HS-5 (cell line): ENCODE data around the gene SLC22A23.

ENCODE experiments used
- DNase-seq: peaks from one replicate; pipeline ENCODE4 v3.0.0-alpha.2; 2012; ENCODE audit warnings: low read depth

SLC22A23 gene

DNA sequence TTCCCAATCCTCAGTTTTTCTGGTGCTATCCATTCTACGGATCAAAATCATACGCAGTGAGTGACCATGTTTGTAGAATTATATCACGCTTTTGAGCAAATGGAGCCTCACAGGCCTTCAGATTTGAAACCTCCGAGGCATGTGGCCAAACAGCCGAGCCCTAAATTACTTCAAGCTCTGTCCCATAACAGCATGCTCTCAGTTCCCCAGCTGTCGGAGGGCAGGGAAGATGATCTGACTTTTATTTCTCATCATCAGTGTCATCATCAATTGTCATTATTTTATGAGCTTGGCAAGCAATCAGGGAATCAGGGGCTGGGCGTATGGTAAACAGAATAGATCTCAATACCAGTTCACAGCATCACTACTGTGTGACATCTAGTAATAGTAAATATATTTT lies 124.9 kb downstream of the SLC22A23 start:
- DNase-seq: no peak

DNA sequence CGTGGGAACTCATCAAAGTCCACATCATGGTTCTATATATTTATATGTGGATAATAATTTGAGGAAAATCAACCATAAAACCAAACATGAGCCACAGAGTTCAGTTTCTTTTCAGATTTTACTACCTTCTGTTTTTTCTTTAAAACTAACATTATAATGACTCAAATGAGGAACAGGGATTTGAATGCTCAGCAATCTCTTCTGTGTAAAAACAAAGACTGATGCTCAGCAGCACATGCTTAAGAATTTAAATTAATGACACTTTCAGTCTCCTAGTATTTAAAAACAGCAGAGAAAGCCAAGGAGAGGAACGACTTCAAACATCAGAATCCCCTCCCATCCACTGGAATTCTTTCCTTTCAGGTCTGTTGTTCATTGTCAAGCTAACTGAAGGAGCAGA lies 125.4 kb downstream of the SLC22A23 start:
- DNase-seq: no peak

GRCh38 chr6:3330199-3330598 lies 126.7 kb downstream of the SLC22A23 start:
- no peak for DNase-seq

GRCh38 chr6:3329393-3330051 lies 127.3 kb downstream of the SLC22A23 start:
- DNase-seq: no peak

- DNase-seq: no peak
These were observed 128.1 kb downstream of the SLC22A23 start for GRCh38 chr6:3328796-3329195.

GRCh38 chr6:3328145-3328544 lies 128.7 kb downstream of the SLC22A23 start:
- DNase-seq: no peak

DNA sequence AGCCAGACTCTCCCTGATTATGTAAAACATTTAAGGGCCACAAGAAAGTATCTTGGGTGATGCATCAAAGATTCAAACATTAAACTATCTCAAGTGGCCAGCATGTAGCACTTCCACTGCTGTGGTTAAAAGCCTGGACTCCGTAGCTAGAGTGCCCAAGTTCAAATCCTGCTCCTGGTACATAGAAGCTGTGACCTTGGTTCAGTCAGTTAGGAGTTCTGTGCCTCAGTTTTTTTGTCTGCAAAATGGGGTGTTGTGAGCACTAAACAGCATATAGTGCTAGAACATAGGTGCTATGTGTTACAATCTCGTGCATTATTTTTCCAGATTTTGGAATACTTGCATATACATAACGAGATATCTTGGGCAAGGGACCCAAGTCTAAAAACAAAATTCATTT lies 129.4 kb downstream of the SLC22A23 start:
- DNase-seq: no peak

- no peak for DNase-seq
These were observed 129.9 kb downstream of the SLC22A23 start for GRCh38 chr6:3326981-3327380.

DNA sequence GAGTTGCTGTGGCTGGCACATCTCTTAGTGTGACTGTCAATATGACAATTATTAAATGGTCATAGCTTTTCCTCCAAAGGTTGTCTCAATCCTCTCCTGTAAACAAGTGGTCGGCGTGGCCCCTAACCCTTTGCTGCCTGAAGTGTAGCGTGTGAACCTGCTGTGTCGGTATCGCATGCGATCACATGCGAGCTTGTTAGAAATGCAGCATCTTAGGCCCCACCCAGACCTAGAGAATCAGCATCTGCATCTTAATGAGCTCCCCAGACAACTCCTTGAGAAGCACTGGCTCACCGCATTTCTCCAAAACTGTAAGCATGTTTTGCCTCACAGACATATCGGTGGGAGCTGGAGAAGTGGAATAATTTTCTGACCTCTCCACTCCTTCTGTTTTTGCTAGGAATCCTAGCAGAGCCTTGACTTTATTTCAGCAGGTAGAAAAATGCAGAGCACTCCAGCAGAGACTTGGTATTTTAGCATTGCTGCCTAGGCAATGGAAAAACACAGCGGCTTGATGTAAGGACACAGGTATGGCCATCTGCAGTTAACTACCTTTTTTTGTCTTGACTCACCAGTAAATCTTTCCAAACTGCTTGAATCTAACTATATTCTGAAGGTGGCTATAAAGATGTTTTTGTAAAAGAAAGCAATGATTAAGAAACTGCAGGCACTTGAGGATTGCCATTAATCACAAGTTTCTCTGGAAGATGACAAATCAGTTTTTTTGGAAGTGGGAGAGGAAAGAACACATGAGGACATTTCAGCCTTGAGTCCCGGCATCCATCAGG lies 130.5 kb downstream of the SLC22A23 start:
- no peak for DNase-seq

GRCh38 chr6:3325210-3325609 lies 131.6 kb downstream of the SLC22A23 start:
- no peak for DNase-seq

DNA sequence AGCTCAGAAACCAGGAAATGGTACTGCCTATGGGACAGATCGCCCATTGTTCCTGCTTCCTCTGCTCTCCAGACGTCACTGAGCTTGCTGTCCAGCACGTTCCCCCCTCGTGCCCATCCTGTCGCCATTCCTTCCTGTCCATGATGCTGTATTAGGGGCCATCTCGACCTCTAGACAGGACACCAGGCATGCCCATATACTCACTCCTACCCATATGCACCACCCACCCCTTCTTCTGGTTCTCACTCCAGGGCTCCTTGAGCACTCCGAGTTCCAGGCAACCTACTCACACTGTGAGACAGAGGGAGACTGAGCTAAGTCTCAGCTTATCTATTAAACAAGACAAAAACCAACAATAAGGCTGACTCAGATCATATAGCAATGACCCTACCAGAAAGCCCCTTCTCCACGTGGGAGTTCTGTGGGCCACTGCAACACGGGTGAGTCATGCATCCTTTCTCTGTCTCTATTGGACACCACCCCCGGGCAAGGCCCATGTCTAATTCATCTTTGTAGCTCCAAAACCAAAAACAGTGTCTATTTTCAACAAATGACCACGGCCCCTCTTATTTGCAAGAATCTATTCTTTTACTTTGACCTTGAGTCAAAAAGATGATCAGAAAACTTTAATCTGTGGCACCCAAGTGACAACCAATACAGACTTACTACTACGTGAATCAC lies 132.4 kb downstream of the SLC22A23 start:
- DNase-seq: peak; percentile 61

- DNase-seq: no peak
These were observed 133.1 kb downstream of the SLC22A23 start for GRCh38 chr6:3323696-3324261.

GRCh38 chr6:3323148-3323547 lies 133.7 kb downstream of the SLC22A23 start:
- DNase-seq: no peak

GRCh38 chr6:3322366-3322890 lies 134.4 kb downstream of the SLC22A23 start:
- no peak for DNase-seq

DNA sequence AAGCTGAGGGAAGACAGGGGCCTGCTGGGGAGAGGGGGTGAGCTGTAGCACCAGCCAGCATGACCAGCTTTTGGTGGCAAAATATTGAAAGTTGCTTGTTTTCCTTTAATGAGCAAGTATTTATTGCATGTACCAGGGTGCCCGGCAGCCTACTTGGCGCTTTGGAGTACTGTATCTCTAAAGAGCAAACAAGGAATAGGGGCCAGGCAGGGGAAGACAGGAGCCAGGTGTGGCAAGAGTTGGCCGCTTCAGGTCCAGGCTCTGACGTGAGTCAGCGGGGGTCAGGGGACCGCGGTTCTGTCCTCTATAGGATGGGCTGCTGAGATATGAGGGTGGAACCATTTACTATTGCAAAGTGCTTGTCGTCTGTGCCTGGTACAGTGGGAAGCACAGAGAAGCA lies 135.0 kb downstream of the SLC22A23 start:
- DNase-seq: no peak

- no peak for DNase-seq
These were observed 135.8 kb downstream of the SLC22A23 start for GRCh38 chr6:3321042-3321441.

GRCh38 chr6:3320238-3320811 lies 136.5 kb downstream of the SLC22A23 start:
- DNase-seq: no peak

DNA sequence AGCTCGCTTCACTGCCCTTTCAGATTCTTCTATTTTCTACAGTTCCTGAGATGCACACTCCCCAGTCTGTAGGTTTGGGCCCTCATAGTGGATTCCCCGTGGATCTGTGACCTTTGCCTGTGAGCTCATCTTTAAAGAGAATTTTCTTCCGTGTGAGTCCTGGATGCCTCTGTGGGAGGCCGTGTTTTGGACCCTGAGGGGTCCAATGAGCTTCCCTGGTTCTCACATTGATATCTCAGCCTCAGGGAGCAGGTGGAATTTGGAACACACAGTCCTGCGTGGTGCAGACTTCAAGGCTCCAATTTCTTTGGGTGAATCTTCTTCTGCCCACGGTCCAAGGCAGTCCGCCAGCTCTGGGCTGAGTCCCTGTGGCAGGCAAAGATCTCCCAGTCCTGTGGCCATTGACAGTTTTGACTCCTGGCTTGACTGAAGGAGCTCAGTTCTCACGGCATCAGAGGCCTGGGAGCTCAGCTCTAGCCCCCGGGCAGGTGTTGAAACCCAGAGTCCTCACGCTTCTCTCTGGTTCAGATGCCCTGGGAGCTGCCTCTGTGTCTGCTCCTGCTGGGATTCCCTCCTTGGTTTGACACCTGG lies 137.1 kb downstream of the SLC22A23 start:
- no peak for DNase-seq

DNA sequence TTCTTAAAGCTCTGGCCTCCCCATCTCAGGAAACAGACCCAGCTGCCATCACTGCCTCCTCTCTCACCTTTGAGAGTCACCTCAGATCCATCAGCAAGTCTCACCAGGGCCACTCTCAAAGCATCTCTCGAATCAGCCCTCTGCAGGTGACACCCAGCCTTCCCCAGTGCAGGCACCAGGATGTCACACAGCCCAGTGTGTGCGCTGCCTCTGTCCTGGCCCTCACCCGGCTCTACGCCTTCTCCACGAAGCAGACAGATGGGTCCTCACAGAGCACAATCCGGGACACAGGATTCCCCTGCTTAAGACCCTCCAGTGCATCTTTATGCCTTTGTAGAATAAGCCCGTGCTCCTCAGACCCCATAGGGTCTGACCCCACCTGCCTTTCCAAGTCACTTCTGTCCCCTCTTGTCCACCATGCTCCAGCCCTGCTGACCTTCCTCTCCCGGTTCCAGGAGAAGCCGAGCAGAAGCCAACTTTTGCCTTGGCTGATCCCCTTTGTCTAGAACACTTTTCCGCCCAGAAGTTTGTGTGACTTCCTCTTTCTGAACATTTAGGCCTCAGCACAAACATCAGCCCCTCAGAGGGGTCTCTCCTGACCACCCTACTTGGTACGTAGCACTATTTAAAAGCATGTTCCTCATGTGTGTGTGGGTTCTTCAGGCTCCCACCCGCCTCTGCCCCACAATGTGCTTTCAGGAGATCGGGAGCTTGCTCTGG lies 137.9 kb downstream of the SLC22A23 start:
- DNase-seq: no peak

- DNase-seq: no peak
These were observed 138.6 kb downstream of the SLC22A23 start for GRCh38 chr6:3318226-3318625.

GRCh38 chr6:3317741-3318211 lies 139.1 kb downstream of the SLC22A23 start:
- DNase-seq: no peak
